ENCODE measurements around the gene TAC3. TPM values are rescaled to one million over a fixed set of nuclear protein-coding genes. Genes with fewer than 3 reads are reported as not detected.
"Not testable (repeated sequence)": the region's sequence is repeated elsewhere in the genome, so short reads cannot be mapped to it uniquely, and the experiment has no call there.

The TAC3 gene
- total RNA-seq, 1 donor, result not detected

DNA sequence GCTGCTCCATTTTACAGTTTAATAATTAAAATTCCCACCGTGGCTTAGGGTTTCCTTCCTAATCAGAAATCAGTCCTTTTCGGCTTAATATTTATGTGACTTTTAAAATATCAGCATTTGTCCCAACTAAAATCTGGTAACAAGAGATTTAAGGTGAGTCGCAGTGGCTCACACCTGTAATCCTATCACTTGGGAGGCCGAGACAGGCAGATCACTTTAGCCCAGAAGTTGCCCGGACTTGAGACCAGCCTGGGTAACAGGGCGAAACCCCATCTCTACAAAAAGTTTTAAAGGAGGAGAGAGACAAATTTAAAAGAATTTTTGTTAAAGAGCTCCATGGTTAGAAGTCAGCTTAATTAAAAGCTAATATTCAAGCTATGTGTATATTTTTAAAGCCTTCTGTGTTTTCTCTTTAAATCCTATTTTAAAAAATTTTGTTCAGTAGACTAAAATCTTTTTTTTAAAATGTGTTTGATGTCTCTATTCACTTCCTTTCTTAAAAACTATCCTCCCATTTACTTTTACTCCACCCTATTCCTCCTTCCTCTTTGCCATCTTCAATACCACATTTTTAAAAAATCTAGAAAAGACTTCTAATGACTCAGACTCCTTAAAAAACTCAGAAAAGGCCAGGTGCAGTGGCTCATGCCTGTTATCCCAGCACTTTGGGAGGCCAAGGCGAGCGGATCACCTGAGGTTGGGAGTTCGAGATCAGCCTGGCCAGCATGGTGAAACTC lies 3.8 kb upstream of the TAC3 start:
- Histone ChIP-seq H3K4me3 (ENCODE audit: low read length) (no peak overlapping the region), H3K9me3 (ENCODE audit: low read depth, low read length) (no peaks in the 10 kb centered on the region), H3K4me1 (ENCODE audit: insufficient read depth, low read length) (peaks cover 9% of the 10 kb centered on the region), H3K27me3 (ENCODE audit: insufficient read depth, low read length) (no peaks in the 10 kb centered on the region)

GRCh38 chr12:57018906-57019305 lies 2.6 kb upstream of the TAC3 start:
- Histone ChIP-seq H3K9me3 (ENCODE audit: low read depth, low read length) (no peaks in the 10 kb centered on the region), H3K4me1 (ENCODE audit: insufficient read depth, low read length) (peaks cover 9% of the 10 kb centered on the region), H3K27me3 (ENCODE audit: insufficient read depth, low read length) (no peaks in the 10 kb centered on the region), H3K4me3 (ENCODE audit: low read length) (no peak overlapping the region)

- H3K27me3 ChIP-seq (ENCODE audit: insufficient read depth, low read length); H3K9me3 ChIP-seq (ENCODE audit: low read depth, low read length); H3K4me1 ChIP-seq (ENCODE audit: insufficient read depth, low read length); H3K4me3 ChIP-seq (ENCODE audit: low read length): not testable (repeated sequence)
Measured at GRCh38 chr12:57018353-57018752, 2.0 kb upstream of the TAC3 start.

DNA sequence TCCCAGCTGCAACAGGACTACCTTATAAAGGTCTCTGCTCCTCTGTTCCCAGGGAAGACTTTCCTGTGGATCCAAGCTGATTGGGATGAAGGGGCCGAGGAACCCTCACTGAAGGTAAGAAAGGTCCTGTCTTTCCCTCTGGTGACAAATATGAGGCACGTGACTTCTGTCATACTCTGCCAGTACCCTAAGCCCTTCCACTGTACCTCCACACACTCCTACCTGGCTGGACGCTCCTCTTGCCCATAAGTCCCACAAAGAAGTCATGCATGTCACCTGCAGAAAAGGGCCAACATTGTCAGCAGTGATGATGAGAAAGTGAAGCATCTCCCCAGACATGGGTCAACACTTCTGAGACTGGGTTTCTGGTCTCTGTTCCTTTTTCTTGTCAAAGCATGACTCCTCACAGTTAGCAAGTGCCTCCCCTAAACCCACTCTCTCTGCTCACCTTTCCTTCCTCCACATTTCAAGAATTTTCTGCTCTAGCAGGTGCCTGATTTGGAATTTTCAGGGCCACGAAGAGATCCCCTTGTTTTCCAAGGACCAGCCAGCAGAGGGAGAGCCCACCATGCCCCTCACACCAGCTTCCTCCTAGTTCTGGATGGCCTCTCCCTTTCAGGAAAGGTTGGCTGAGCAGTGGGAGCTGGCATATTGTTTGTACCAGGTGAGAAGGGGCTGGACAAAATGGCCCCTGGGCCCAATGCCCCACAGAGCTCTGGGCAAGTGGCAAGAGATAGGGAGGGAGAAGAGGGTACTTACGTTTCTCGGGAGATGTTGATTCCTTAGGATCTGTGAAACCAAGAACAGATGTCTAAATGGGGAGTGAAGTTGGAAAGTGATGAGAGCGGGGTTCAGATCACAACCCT lies 3.5 kb downstream of the TAC3 start:
- Histone ChIP-seq H3K27me3 (ENCODE audit: insufficient read depth, low read length) (no peaks in the 10 kb centered on the region), H3K9me3 (ENCODE audit: low read depth, low read length) (no peaks in the 10 kb centered on the region), H3K4me3 (ENCODE audit: low read length) (no peak overlapping the region), H3K4me1 (ENCODE audit: insufficient read depth, low read length) (peaks cover 4% of the 10 kb centered on the region)

DNA sequence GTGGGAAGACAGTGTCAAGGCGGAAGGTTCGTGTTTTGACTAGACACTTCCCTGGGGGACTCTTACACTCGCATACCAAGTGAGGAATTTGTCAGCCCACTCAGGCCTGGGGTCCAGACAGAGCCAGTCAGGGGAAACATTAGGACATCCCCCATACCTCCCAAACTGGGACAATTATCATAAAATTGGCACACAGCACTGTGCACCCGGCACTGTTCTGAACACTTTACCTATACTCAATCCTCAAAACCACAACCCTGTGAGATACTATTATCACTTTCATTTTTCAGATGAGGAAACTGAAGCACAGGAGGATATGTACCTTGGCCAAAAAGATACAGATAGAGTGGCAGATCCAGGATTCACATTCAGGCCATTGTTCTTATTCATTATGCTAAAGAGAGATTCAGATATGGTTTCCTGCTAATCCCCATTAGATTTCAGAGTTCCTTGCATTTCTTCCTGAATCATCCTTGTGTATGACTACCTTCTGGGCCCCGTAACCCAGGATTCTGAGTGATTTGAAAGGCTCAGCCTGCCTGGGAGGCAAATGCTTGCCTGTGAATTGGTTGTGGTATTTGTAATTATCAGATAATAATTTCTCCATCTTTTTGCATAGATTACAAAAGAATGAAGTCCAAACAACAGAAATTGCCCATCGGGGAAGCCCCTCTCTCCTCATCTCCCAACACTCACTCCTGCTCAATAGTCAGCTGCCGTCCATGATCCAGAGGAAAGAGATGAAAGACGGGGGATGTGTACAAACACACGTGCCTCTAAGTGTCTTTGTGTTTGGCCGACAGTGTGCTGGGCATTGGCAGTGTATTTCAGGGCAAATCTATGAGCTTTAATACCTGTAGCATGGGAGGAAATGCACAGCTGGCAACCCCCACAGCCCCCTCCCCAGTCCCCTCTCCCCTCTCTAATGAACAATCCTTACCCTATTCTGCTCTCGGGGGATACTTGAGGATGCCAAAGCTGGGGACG lies 4.6 kb downstream of the TAC3 start:
- H3K9me3 ChIP-seq (ENCODE audit: low read depth, low read length), result no peaks in the 10 kb centered on the region
- no peak overlapping the region for H3K4me3 ChIP-seq (ENCODE audit: low read length)
- no peaks in the 10 kb centered on the region for H3K27me3 ChIP-seq (ENCODE audit: insufficient read depth, low read length)
- peaks cover 10% of the 10 kb centered on the region for H3K4me1 ChIP-seq (ENCODE audit: insufficient read depth, low read length)

DNA sequence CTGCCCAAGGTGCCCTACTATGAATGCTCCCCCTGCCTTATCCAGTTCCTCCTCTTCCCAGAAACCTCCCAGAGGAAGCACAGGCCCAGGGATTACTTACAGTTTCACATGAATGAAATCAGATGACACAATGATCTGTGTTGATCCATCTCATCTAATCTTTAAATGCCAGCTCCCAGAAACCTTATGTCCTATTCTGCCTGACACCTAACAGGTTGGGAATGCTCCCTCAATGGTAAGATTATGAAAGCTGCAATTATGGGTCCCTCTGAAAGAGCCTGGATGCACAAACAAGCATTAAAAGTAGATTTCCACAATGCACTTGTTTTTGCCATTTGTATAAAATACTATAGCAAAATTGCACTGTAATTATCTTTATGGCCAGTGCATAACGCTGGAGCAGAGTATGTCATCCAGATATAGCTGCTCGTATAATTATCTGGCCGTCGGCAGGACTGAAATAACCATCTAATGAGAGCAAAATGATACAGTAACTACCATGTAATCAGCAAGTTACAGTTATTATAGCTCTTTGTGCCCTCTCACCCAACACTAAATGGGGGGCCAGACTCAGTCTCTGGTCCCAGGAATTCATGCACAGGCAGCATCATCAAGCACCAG lies 5.6 kb downstream of the TAC3 start:
- Histone ChIP-seq H3K27me3 (ENCODE audit: insufficient read depth, low read length) (no peaks in the 10 kb centered on the region), H3K4me1 (ENCODE audit: insufficient read depth, low read length) (peaks cover 15% of the 10 kb centered on the region), H3K4me3 (ENCODE audit: low read length) (no peak overlapping the region), H3K9me3 (ENCODE audit: low read depth, low read length) (no peaks in the 10 kb centered on the region)

GRCh38 chr12:57009949-57010626 lies 6.2 kb downstream of the TAC3 start:
- Histone ChIP-seq H3K27me3 (ENCODE audit: insufficient read depth, low read length) (no peaks in the 10 kb centered on the region), H3K4me1 (ENCODE audit: insufficient read depth, low read length) (peaks cover 22% of the 10 kb centered on the region), H3K9me3 (ENCODE audit: low read depth, low read length) (no peaks in the 10 kb centered on the region), H3K4me3 (ENCODE audit: low read length) (no peak overlapping the region)

GRCh38 chr12:57008178-57008577 lies 8.2 kb downstream of the TAC3 start:
- Histone ChIP-seq H3K4me1 (ENCODE audit: insufficient read depth, low read length) (peaks cover 24% of the 10 kb centered on the region), H3K4me3 (ENCODE audit: low read length) (no peak overlapping the region), H3K9me3 (ENCODE audit: low read depth, low read length) (no peaks in the 10 kb centered on the region), H3K27me3 (ENCODE audit: insufficient read depth, low read length) (no peaks in the 10 kb centered on the region)

DNA sequence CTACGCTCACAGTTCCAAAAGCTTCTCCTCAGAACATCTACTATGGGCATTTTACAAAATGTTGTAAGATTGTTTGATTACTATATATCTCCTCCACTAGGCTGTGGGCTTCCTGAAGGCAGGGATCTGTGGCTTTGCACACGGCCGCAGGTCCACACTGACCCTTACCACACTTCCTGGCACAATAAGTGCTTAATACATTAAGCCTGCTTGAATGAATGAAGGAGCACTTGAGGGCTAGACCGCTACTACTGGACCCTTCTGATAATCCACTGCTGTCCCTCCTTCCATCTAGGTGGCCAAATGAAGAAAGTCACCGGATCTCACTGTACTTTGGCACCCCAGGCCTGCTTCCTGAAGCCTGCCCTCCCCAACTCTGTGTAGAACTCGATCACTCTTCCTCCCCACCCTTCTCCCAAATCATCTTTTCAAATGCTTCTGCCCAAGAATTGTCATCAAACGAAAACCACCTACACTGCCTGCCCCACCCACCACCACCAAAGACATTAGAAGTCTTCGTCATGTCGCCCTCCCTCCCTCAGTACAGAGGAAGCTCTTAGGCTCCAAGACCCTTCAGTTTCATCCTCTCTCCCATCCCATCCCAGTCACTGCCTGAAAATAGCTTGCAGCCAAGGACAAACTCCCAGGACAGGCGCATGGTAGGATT lies 9.4 kb downstream of the TAC3 start:
- Histone ChIP-seq H3K4me3 (ENCODE audit: low read length) (no peak overlapping the region), H3K27me3 (ENCODE audit: insufficient read depth, low read length) (no peaks in the 10 kb centered on the region), H3K4me1 (ENCODE audit: insufficient read depth, low read length) (peaks cover 24% of the 10 kb centered on the region), H3K9me3 (ENCODE audit: low read depth, low read length) (no peaks in the 10 kb centered on the region)

DNA sequence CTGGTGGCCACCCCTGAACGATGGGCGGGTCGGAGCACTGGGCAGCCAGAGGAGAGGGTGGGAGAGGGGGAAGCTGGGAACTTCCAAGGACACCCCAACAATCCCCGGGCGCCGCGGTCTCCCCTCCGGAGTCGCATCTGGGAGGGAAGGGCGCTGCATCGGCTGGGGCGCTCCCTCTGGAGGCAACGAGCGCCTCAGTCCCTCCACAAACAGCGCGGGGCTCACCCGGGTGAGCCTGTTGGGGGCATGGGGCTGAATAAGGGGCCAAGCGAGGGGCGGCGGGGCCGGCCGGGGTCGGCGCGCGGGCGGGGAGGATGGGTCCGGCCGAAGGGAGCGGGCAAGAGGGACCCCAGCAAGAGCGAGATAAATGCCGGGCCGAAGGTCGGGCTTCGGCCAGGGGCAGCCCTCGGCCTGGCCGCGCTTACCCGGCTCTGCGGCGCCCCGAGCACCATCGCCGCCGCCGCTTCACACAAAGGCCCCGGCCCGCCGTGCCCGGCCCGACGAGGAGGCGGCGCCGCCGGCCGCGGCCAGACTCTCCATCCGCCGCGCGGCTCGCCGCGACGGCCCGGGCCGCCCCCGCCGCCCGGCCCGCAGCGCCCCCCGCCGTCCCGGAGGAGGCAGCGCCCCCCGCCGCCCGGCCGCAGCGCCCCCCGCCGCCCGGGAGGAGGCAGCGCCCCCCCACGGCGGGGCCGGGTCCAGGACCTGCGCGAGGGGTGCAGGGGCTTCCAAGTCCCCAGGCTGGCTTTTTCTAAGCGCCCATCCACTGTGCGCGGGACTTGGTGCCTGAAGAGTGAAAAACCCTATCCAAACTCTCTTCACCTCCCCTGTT lies 10.1 kb downstream of the TAC3 start, which contains the start of gene ZBTB39:
Gene ZBTB39 (minus strand): TSS at position 567 of the 829 bp plus-strand sequence. CDS start 1,629 bp downstream, outside the sequence.
- Histone ChIP-seq H3K4me1 (ENCODE audit: insufficient read depth, low read length) (peaks cover 22% of the 10 kb centered on the region), H3K4me3 (ENCODE audit: low read length) (peak within 1 kb of the TSS; percentile 49), H3K27me3 (ENCODE audit: insufficient read depth, low read length) (no peaks in the 10 kb centered on the region), H3K9me3 (ENCODE audit: low read depth, low read length) (no peaks in the 10 kb centered on the region)

DNA sequence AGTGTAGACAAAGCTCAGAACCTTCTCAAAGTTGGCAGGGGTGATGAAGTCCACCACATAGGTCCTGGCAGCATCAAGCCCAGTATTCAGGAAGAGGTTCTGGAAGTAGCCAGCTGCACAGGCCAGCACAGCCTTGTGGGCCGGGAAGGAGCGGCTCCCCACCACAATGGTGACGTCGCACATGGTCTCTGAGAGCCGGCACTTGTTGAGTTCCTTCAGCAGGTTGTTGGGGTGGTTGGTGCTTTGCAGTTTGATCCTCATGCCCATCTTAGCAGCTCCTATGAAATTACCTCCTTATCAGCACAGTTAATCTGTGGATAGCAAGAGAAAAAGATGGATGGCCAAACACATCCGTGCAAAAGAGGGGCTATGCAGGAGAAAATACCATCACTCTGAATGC lies 11.7 kb downstream of the TAC3 start:
- H3K27me3 ChIP-seq (ENCODE audit: insufficient read depth, low read length), result no peaks in the 10 kb centered on the region
- peaks cover 22% of the 10 kb centered on the region for H3K4me1 ChIP-seq (ENCODE audit: insufficient read depth, low read length)
- no peak overlapping the region for H3K4me3 ChIP-seq (ENCODE audit: low read length)
- no peaks in the 10 kb centered on the region for H3K9me3 ChIP-seq (ENCODE audit: low read depth, low read length)

GRCh38 chr12:57003395-57003794 lies 12.9 kb downstream of the TAC3 start:
- H3K4me3 ChIP-seq (ENCODE audit: low read length), result no peak overlapping the region
- H3K27me3 ChIP-seq (ENCODE audit: insufficient read depth, low read length), result no peaks in the 10 kb centered on the region
- peaks cover 29% of the 10 kb centered on the region for H3K4me1 ChIP-seq (ENCODE audit: insufficient read depth, low read length)
- no peaks in the 10 kb centered on the region for H3K9me3 ChIP-seq (ENCODE audit: low read depth, low read length)

DNA sequence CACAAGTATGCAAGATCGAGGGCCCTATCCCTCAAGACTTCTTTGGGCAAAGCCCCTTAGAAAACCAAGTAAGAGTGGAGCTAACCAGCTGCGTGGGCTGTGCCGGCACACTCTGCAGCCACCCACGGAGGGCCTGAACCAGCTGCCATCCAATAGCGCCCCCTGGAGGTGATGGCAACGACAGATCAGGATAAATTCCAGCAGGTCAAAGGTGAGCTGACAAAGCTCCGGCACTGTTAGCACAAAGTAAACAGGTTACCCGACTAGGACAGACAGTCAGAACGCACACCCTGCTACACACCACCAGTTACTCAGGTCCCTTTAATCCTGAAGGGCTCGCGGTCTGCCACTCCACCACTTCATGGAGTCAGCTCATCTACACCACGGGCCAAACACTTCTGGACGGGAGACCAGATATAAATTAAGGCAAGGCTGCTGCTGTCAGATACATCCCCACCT lies 14.9 kb downstream of the TAC3 start:
- Histone ChIP-seq H3K9me3 (ENCODE audit: low read depth, low read length) (no peaks in the 10 kb centered on the region), H3K4me1 (ENCODE audit: insufficient read depth, low read length) (peaks cover 20% of the 10 kb centered on the region), H3K27me3 (ENCODE audit: insufficient read depth, low read length) (no peaks in the 10 kb centered on the region), H3K4me3 (ENCODE audit: low read length) (no peak overlapping the region)
